Measurements from ENCODE around the gene SNAI3. TPM values are rescaled to one million over a fixed set of nuclear protein-coding genes. Genes with fewer than 3 reads are reported as not detected.

The SNAI3 gene
- polyA plus RNA-seq, 1 donor from 2014 or later: not detected

- H3K27ac ChIP-seq (ENCODE audit: low read length): no peak overlapping the region
- TF ChIP-seq POLR2AphosphoS5 (IDR thresholded peaks at IDR 0.05) (no peak), SMC3 (conservative IDR thresholded peaks at IDR 0.05; ENCODE audit: poor library complexity) (no peak), MXI1 (conservative IDR thresholded peaks at IDR 0.05; ENCODE audit: poor library complexity, severe bottlenecking) (no peak), TAF1 (IDR thresholded peaks at IDR 0.05; ENCODE audit: low read depth) (no peak), RAD21 (conservative IDR thresholded peaks at IDR 0.05) (no peak), EP300 (conservative IDR thresholded peaks at IDR 0.05; ENCODE audit: poor library complexity, severe bottlenecking) (no peak), CTCF (IDR thresholded peaks at IDR 0.05; ENCODE audit: poor library complexity, severe bottlenecking) (no peak), EZH2 (IDR thresholded peaks at IDR 0.05; ENCODE audit: borderline replicate concordance, insufficient read depth, low read length, poor library complexity, severe bottlenecking) (no peak), REST (IDR thresholded peaks at IDR 0.05; ENCODE audit: borderline replicate concordance) (no peak)
- no peaks in the 10 kb centered on the region for H3F3A ChIP-seq (ENCODE audit: insufficient read depth, low read length, poor library complexity, severe bottlenecking)
Observed at GRCh38 chr16:88642881-88643643, 43.2 kb downstream of the SNAI3 start.

GRCh38 chr16:88640498-88641247, 45.6 kb downstream of the SNAI3 start:
- Histone ChIP-seq H3K4me2 (ENCODE audit: low read length) (no peak overlapping the region), H3K27ac (ENCODE audit: low read length) (no peak overlapping the region), H4K20me1 (ENCODE audit: insufficient read depth) (no peaks in the 10 kb centered on the region), H3K4me3 (ENCODE audit: low read length) (no peak overlapping the region), H3K9me2 (ENCODE audit: insufficient read depth, low read length) (no peaks in the 10 kb centered on the region), H3F3A (ENCODE audit: insufficient read depth, low read length, poor library complexity, severe bottlenecking) (no peaks in the 10 kb centered on the region), H3K27me3 (ENCODE audit: insufficient read depth, low read depth, low read length) (no peaks in the 10 kb centered on the region), H2AFZ (ENCODE audit: low read depth, low read length) (no peak overlapping the region), H3K9me3 (ENCODE audit: low read length) (no peaks in the 10 kb centered on the region), H3K9ac (ENCODE audit: low read length) (no peak overlapping the region), H3K79me2 (replicated peaks; ENCODE audit: insufficient read depth, low read length) (no peaks in the 10 kb centered on the region), H3K36me3 (ENCODE audit: insufficient read depth, low read length) (no peaks in the 10 kb centered on the region)
- TF ChIP-seq TAF1 (IDR thresholded peaks at IDR 0.05; ENCODE audit: low read depth): no peak
- no peak for TF ChIP-seq REST (IDR thresholded peaks at IDR 0.05; ENCODE audit: borderline replicate concordance)
- no peak for TF ChIP-seq SMC3 (conservative IDR thresholded peaks at IDR 0.05; ENCODE audit: poor library complexity)
- TF ChIP-seq EZH2 (IDR thresholded peaks at IDR 0.05; ENCODE audit: borderline replicate concordance, insufficient read depth, low read length, poor library complexity, severe bottlenecking): no peak
- TF ChIP-seq MXI1 (conservative IDR thresholded peaks at IDR 0.05; ENCODE audit: poor library complexity, severe bottlenecking): no peak
- no peak for TF ChIP-seq RAD21 (conservative IDR thresholded peaks at IDR 0.05)
- no peak for TF ChIP-seq EP300 (conservative IDR thresholded peaks at IDR 0.05; ENCODE audit: poor library complexity, severe bottlenecking)
- TF ChIP-seq CTCF (IDR thresholded peaks at IDR 0.05; ENCODE audit: poor library complexity, severe bottlenecking): no peak
- TF ChIP-seq POLR2AphosphoS5 (IDR thresholded peaks at IDR 0.05): no peak

More at GRCh38 chr16:88642881-88643643, 43.2 kb downstream of the SNAI3 start:
- Histone ChIP-seq H3K9me3 (ENCODE audit: low read length) (no peaks in the 10 kb centered on the region), H3K9ac (ENCODE audit: low read length) (no peak overlapping the region), H3K79me2 (replicated peaks; ENCODE audit: insufficient read depth, low read length) (no peaks in the 10 kb centered on the region), H3K9me2 (ENCODE audit: insufficient read depth, low read length) (no peaks in the 10 kb centered on the region), H2AFZ (ENCODE audit: low read depth, low read length) (no peak overlapping the region), H3K4me2 (ENCODE audit: low read length) (no peak overlapping the region), H3K4me3 (ENCODE audit: low read length) (no peak overlapping the region), H4K20me1 (ENCODE audit: insufficient read depth) (no peaks in the 10 kb centered on the region), H3K36me3 (ENCODE audit: insufficient read depth, low read length) (no peaks in the 10 kb centered on the region), H3K27me3 (ENCODE audit: insufficient read depth, low read depth, low read length) (no peaks in the 10 kb centered on the region)
